Measurements from ENCODE around the gene TSPAN14. TPM values are rescaled to one million over a fixed set of nuclear protein-coding genes. Genes with fewer than 3 reads are reported as not detected.
A peak's percentile ranks its signal among the peaks of the same experiment; 100 is the strongest.

Gene TSPAN14
- 3.4 TPM in 2 replicates for total RNA-seq (2014; rRNA removed; shearing (Covaris generic); ENCODE audit: low replicate concordance)

GRCh38 chr10:80453842-80454512 lies at the start of gene TSPAN14:
TSPAN14 (plus strand) TSS chr10:80454310; CDS start chr10:80489234, 34,924 bp downstream.
- H3K27me3 ChIP-seq (ENCODE audit: low read length) = 0 out of 2 replicates have a peak, but pooled peaks cover 3% of the 10 kb centered on the region
- peak; percentile 79 for DNase-seq

GRCh38 chr10:80405035-80405434 lies 49.1 kb upstream of the TSPAN14 start:
- Histone ChIP-seq H3K9me2 (replicated peaks; ENCODE audit: insufficient read depth, low read length) (no peaks in the 10 kb centered on the region), H3K4me1 (ENCODE audit: low read length) (peaks cover 8% of the 10 kb centered on the region), H4K20me1 (ENCODE audit: insufficient read depth, low read depth, low read length) (no peaks in the 10 kb centered on the region), H2AFZ (ENCODE audit: low read length) (no peak overlapping the region), H3K79me2 (ENCODE audit: low read length) (no peaks in the 10 kb centered on the region), H3K4me3 (ENCODE audit: low read length) (no peak overlapping the region), H3K27me3 (ENCODE audit: low read length) (no peaks in the 10 kb centered on the region), H3K9me3 (ENCODE audit: low read length) (no peaks in the 10 kb centered on the region), H3K27ac (ENCODE audit: low read length) (no peak overlapping the region), H3K36me3 (ENCODE audit: insufficient read depth, low read length) (no peaks in the 10 kb centered on the region), H3K9ac (ENCODE audit: low read length) (no peak overlapping the region), H3K4me2 (ENCODE audit: low read depth, low read length, poor library complexity, severe bottlenecking) (no peak overlapping the region)
- DNase-seq = no peak

More at GRCh38 chr10:80453842-80454512, at the start of gene TSPAN14:
- peak within 1 kb of the TSS; percentile 85 for H3K4me2 ChIP-seq (ENCODE audit: low read depth, low read length, poor library complexity, severe bottlenecking)
- H3K9me3 ChIP-seq (ENCODE audit: low read length) = no peaks in the 10 kb centered on the region
- H3K27ac ChIP-seq (ENCODE audit: low read length) = no peak within 1 kb of the TSS
- H4K20me1 ChIP-seq (ENCODE audit: insufficient read depth, low read depth, low read length) = peaks cover 17% of the 10 kb centered on the region; the same call in 1 of the 2 replicates
- H3K4me3 ChIP-seq (ENCODE audit: low read length) = peak within 1 kb of the TSS; percentile 73
- peak within 1 kb of the TSS; percentile 68 for H3K9ac ChIP-seq (ENCODE audit: low read length)
- peaks cover 15% of the 10 kb centered on the region for H3K4me1 ChIP-seq (ENCODE audit: low read length)
- H3K36me3 ChIP-seq (ENCODE audit: insufficient read depth, low read length) = no peaks in the 10 kb centered on the region
- H3K79me2 ChIP-seq (ENCODE audit: low read length) = no peaks in the 10 kb centered on the region
- H3K9me2 ChIP-seq (replicated peaks; ENCODE audit: insufficient read depth, low read length) = no peaks in the 10 kb centered on the region
- peak within 1 kb of the TSS; percentile 67 for H2AFZ ChIP-seq (ENCODE audit: low read length)

GRCh38 chr10:80405626-80406025 lies 48.5 kb upstream of the TSPAN14 start:
- Histone ChIP-seq H3K9me3 (ENCODE audit: low read length) (no peaks in the 10 kb centered on the region), H3K4me1 (ENCODE audit: low read length) (peaks cover 8% of the 10 kb centered on the region)

GRCh38 chr10:80406204-80406603 lies 47.9 kb upstream of the TSPAN14 start:
- Histone ChIP-seq H3K9me3 (ENCODE audit: low read length) (no peaks in the 10 kb centered on the region), H3K4me3 (ENCODE audit: low read length) (no peak overlapping the region), H3K27ac (ENCODE audit: low read length) (no peak overlapping the region), H3K9ac (ENCODE audit: low read length) (no peak overlapping the region), H3K4me2 (ENCODE audit: low read depth, low read length, poor library complexity, severe bottlenecking) (no peak overlapping the region), H3K9me2 (replicated peaks; ENCODE audit: insufficient read depth, low read length) (no peaks in the 10 kb centered on the region), H4K20me1 (ENCODE audit: insufficient read depth, low read depth, low read length) (no peaks in the 10 kb centered on the region), H3K4me1 (ENCODE audit: low read length) (peaks cover 8% of the 10 kb centered on the region), H3K27me3 (ENCODE audit: low read length) (no peaks in the 10 kb centered on the region), H3K79me2 (ENCODE audit: low read length) (no peaks in the 10 kb centered on the region), H2AFZ (ENCODE audit: low read length) (no peak overlapping the region), H3K36me3 (ENCODE audit: insufficient read depth, low read length) (no peaks in the 10 kb centered on the region)
- no peak for DNase-seq

More at GRCh38 chr10:80405626-80406025, 48.5 kb upstream of the TSPAN14 start:
- H3K79me2 ChIP-seq (ENCODE audit: low read length) = no peaks in the 10 kb centered on the region
- H3K36me3 ChIP-seq (ENCODE audit: insufficient read depth, low read length) = no peaks in the 10 kb centered on the region
- H3K4me2 ChIP-seq (ENCODE audit: low read depth, low read length, poor library complexity, severe bottlenecking) = no peak overlapping the region
- no peak overlapping the region for H2AFZ ChIP-seq (ENCODE audit: low read length)
- DNase-seq = no peak
- H3K9ac ChIP-seq (ENCODE audit: low read length) = no peak overlapping the region
- no peaks in the 10 kb centered on the region for H4K20me1 ChIP-seq (ENCODE audit: insufficient read depth, low read depth, low read length)
- no peaks in the 10 kb centered on the region for H3K27me3 ChIP-seq (ENCODE audit: low read length)
- no peaks in the 10 kb centered on the region for H3K9me2 ChIP-seq (replicated peaks; ENCODE audit: insufficient read depth, low read length)
- H3K27ac ChIP-seq (ENCODE audit: low read length) = no peak overlapping the region
- H3K4me3 ChIP-seq (ENCODE audit: low read length) = no peak overlapping the region

GRCh38 chr10:80407812-80408241 lies 46.3 kb upstream of the TSPAN14 start:
- Histone ChIP-seq H3K36me3 (ENCODE audit: insufficient read depth, low read length) (no peaks in the 10 kb centered on the region), H3K9me2 (replicated peaks; ENCODE audit: insufficient read depth, low read length) (no peaks in the 10 kb centered on the region), H3K79me2 (ENCODE audit: low read length) (no peaks in the 10 kb centered on the region), H3K27me3 (ENCODE audit: low read length) (no peaks in the 10 kb centered on the region), H3K9me3 (ENCODE audit: low read length) (no peaks in the 10 kb centered on the region), H3K4me1 (ENCODE audit: low read length) (peaks cover 8% of the 10 kb centered on the region), H3K9ac (ENCODE audit: low read length) (no peak overlapping the region), H3K4me2 (ENCODE audit: low read depth, low read length, poor library complexity, severe bottlenecking) (peak overlapping the region; percentile 55), H4K20me1 (ENCODE audit: insufficient read depth, low read depth, low read length) (no peaks in the 10 kb centered on the region), H3K27ac (ENCODE audit: low read length) (no peak overlapping the region), H2AFZ (ENCODE audit: low read length) (no peak overlapping the region), H3K4me3 (ENCODE audit: low read length) (peak overlapping the region; percentile 45; the same call in 1 of the 2 replicates)
- no peak for DNase-seq

- Histone ChIP-seq H3K4me3 (ENCODE audit: low read length) (peak within 1 kb of the TSS; percentile 45; the same call in 1 of the 2 replicates), H3K9me2 (replicated peaks; ENCODE audit: insufficient read depth, low read length) (no peaks in the 10 kb centered on the region), H3K9ac (ENCODE audit: low read length) (peak within 1 kb of the TSS; percentile 20; the same call in 1 of the 2 replicates), H3K36me3 (ENCODE audit: insufficient read depth, low read length) (no peaks in the 10 kb centered on the region), H3K4me1 (ENCODE audit: low read length) (peaks cover 8% of the 10 kb centered on the region), H3K27ac (ENCODE audit: low read length) (no peak within 1 kb of the TSS), H3K4me2 (ENCODE audit: low read depth, low read length, poor library complexity, severe bottlenecking) (peak within 1 kb of the TSS; percentile 55), H4K20me1 (ENCODE audit: insufficient read depth, low read depth, low read length) (no peaks in the 10 kb centered on the region), H2AFZ (ENCODE audit: low read length) (peak within 1 kb of the TSS; percentile 43; the same call in 1 of the 2 replicates), H3K79me2 (ENCODE audit: low read length) (no peaks in the 10 kb centered on the region), H3K27me3 (ENCODE audit: low read length) (no peaks in the 10 kb centered on the region), H3K9me3 (ENCODE audit: low read length) (no peaks in the 10 kb centered on the region)
- DNase-seq = no peak
Observed at GRCh38 chr10:80408242-80409101, 45.6 kb upstream of the TSPAN14 start, which contains the start of gene PRXL2A. PRXL2A (plus strand) TSS chr10:80408551; CDS start chr10:80420468, 11,917 bp downstream.

GRCh38 chr10:80409121-80409520 lies 45.0 kb upstream of the TSPAN14 start:
- no peak for DNase-seq
- H3K9me2 ChIP-seq (replicated peaks; ENCODE audit: insufficient read depth, low read length) = no peaks in the 10 kb centered on the region
- no peaks in the 10 kb centered on the region for H4K20me1 ChIP-seq (ENCODE audit: insufficient read depth, low read depth, low read length)
- H3K27ac ChIP-seq (ENCODE audit: low read length) = no peak overlapping the region
- H3K27me3 ChIP-seq (ENCODE audit: low read length) = no peaks in the 10 kb centered on the region
- no peaks in the 10 kb centered on the region for H3K79me2 ChIP-seq (ENCODE audit: low read length)
- no peak overlapping the region for H3K9ac ChIP-seq (ENCODE audit: low read length)
- peak overlapping the region; percentile 55 for H3K4me2 ChIP-seq (ENCODE audit: low read depth, low read length, poor library complexity, severe bottlenecking)
- H2AFZ ChIP-seq (ENCODE audit: low read length) = no peak overlapping the region
- H3K4me1 ChIP-seq (ENCODE audit: low read length) = peaks cover 8% of the 10 kb centered on the region
- H3K9me3 ChIP-seq (ENCODE audit: low read length) = no peaks in the 10 kb centered on the region
- H3K4me3 ChIP-seq (ENCODE audit: low read length) = no peak overlapping the region
- H3K36me3 ChIP-seq (ENCODE audit: insufficient read depth, low read length) = no peaks in the 10 kb centered on the region

GRCh38 chr10:80410122-80410521 lies 44.0 kb upstream of the TSPAN14 start:
- Histone ChIP-seq H2AFZ (ENCODE audit: low read length) (no peak overlapping the region), H3K4me1 (ENCODE audit: low read length) (peaks cover 8% of the 10 kb centered on the region), H3K36me3 (ENCODE audit: insufficient read depth, low read length) (no peaks in the 10 kb centered on the region), H3K9ac (ENCODE audit: low read length) (no peak overlapping the region), H4K20me1 (ENCODE audit: insufficient read depth, low read depth, low read length) (no peaks in the 10 kb centered on the region), H3K27ac (ENCODE audit: low read length) (no peak overlapping the region), H3K4me3 (ENCODE audit: low read length) (no peak overlapping the region), H3K79me2 (ENCODE audit: low read length) (no peaks in the 10 kb centered on the region), H3K4me2 (ENCODE audit: low read depth, low read length, poor library complexity, severe bottlenecking) (no peak overlapping the region), H3K9me3 (ENCODE audit: low read length) (no peaks in the 10 kb centered on the region), H3K9me2 (replicated peaks; ENCODE audit: insufficient read depth, low read length) (no peaks in the 10 kb centered on the region), H3K27me3 (ENCODE audit: low read length) (no peaks in the 10 kb centered on the region)
- no peak for DNase-seq

All from Karpas-422 (cell line).